ENCODE results near the gene CAPZB. TPM values are rescaled to one million over a fixed set of nuclear protein-coding genes. Genes with fewer than 3 reads are reported as not detected.

CAPZB gene
- polyA plus RNA-seq, 1 donor from 2014 or later = 159 TPM

DNA sequence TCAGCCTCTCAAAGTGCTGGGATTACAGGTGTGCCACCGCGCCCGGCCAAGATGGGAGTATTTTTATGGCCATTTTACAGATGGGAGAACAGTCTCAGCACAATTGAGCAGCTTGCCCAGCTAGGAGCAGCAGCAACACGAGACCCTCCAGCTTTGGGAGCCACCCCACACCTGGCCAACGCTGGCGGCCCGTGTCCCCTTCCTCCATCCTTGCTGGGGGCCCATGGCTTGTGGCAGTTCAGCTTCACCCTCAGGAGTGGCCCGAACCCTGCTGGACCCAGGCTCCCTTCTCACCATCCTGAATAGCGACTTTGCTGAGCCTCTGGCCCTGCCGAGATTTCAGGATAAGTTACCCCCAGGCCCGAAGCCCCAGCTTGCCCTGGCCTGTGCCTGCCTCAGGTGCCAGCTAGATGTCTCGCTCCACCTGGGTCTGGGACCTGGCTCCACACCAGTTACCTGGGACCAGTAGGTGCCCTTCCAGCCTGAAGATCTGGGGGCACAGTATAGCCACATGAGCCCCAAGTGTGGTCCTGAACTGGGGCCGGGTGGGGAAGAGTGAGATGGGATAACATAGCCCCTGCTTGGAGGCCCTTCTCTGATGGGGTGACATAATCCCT, 154.0 kb downstream of the CAPZB start:
- no peaks in the 10 kb centered on the region for H3K79me2 ChIP-seq (replicated peaks; ENCODE audit: insufficient read depth, low read length)
- H3K9me2 ChIP-seq (ENCODE audit: insufficient read depth, low read length) = no peaks in the 10 kb centered on the region
- no peak overlapping the region for H3K27ac ChIP-seq (ENCODE audit: low read length)
- H3K4me2 ChIP-seq (ENCODE audit: low read length) = no peak overlapping the region
- no peaks in the 10 kb centered on the region for H3K36me3 ChIP-seq (ENCODE audit: insufficient read depth, low read length)
- no peaks in the 10 kb centered on the region for H4K20me1 ChIP-seq (ENCODE audit: insufficient read depth)
- H3F3A ChIP-seq (ENCODE audit: insufficient read depth, low read length, poor library complexity, severe bottlenecking) = no peaks in the 10 kb centered on the region
- TF ChIP-seq EZH2 (IDR thresholded peaks at IDR 0.05; ENCODE audit: borderline replicate concordance, insufficient read depth, low read length, poor library complexity, severe bottlenecking) (no peak), POLR2AphosphoS5 (IDR thresholded peaks at IDR 0.05) (no peak), MXI1 (conservative IDR thresholded peaks at IDR 0.05; ENCODE audit: poor library complexity, severe bottlenecking) (no peak)
- TF ChIP-seq, protein P1, sequence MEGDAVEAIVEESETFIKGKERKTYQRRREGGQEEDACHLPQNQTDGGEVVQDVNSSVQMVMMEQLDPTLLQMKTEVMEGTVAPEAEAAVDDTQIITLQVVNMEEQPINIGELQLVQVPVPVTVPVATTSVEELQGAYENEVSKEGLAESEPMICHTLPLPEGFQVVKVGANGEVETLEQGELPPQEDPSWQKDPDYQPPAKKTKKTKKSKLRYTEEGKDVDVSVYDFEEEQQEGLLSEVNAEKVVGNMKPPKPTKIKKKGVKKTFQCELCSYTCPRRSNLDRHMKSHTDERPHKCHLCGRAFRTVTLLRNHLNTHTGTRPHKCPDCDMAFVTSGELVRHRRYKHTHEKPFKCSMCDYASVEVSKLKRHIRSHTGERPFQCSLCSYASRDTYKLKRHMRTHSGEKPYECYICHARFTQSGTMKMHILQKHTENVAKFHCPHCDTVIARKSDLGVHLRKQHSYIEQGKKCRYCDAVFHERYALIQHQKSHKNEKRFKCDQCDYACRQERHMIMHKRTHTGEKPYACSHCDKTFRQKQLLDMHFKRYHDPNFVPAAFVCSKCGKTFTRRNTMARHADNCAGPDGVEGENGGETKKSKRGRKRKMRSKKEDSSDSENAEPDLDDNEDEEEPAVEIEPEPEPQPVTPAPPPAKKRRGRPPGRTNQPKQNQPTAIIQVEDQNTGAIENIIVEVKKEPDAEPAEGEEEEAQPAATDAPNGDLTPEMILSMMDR (IDR thresholded peaks at IDR 0.05; ENCODE audit: poor library complexity, severe bottlenecking) = no peak
- H3K9me3 ChIP-seq (ENCODE audit: low read length) = no peaks in the 10 kb centered on the region
- H2AFZ ChIP-seq (ENCODE audit: low read depth, low read length) = no peak overlapping the region
- H3K4me3 ChIP-seq (ENCODE audit: low read length) = no peak overlapping the region
- no peaks in the 10 kb centered on the region for H3K27me3 ChIP-seq (ENCODE audit: insufficient read depth, low read depth, low read length)
- no peak overlapping the region for H3K9ac ChIP-seq (ENCODE audit: low read length)

DNA sequence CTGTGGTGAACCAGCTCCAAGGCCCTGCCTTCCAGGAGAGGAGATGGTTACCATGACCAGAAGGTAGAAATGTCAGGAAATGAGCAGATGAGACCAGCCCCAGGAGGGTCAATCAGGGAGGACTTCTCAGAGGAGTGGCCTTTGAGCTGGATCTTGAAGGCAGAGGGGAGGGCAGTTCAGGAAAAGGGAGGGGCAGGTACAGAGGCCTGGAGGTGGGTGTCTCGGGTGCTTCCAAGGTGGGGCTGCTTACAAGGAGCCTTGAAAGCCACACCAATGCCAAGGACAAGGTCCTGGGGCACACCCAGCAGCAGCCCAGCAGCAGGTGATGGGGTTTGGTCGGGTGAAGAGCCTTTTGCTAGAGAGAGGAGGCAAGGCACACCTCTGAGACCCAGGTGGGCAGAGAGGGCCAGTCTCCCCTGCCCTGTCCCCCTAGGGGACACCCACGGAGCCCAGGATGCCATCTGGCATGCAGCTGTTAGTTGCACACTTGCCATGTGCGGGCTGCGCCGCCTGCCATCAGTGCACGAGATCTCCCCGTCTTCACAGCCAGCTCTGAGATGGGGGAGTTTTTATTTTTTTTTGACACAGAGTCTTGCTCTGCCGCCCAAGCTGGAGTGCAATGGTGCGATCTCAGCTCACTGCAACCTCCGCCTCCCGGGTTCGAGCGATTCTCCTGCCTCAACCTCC, 154.7 kb downstream of the CAPZB start:
- Histone ChIP-seq H3K9me2 (ENCODE audit: insufficient read depth, low read length) (no peaks in the 10 kb centered on the region), H3K9ac (ENCODE audit: low read length) (no peak overlapping the region)
- TF ChIP-seq, protein P1 (IDR thresholded peaks at IDR 0.05; ENCODE audit: poor library complexity, severe bottlenecking) = no peak
- TF ChIP-seq, protein P2, sequence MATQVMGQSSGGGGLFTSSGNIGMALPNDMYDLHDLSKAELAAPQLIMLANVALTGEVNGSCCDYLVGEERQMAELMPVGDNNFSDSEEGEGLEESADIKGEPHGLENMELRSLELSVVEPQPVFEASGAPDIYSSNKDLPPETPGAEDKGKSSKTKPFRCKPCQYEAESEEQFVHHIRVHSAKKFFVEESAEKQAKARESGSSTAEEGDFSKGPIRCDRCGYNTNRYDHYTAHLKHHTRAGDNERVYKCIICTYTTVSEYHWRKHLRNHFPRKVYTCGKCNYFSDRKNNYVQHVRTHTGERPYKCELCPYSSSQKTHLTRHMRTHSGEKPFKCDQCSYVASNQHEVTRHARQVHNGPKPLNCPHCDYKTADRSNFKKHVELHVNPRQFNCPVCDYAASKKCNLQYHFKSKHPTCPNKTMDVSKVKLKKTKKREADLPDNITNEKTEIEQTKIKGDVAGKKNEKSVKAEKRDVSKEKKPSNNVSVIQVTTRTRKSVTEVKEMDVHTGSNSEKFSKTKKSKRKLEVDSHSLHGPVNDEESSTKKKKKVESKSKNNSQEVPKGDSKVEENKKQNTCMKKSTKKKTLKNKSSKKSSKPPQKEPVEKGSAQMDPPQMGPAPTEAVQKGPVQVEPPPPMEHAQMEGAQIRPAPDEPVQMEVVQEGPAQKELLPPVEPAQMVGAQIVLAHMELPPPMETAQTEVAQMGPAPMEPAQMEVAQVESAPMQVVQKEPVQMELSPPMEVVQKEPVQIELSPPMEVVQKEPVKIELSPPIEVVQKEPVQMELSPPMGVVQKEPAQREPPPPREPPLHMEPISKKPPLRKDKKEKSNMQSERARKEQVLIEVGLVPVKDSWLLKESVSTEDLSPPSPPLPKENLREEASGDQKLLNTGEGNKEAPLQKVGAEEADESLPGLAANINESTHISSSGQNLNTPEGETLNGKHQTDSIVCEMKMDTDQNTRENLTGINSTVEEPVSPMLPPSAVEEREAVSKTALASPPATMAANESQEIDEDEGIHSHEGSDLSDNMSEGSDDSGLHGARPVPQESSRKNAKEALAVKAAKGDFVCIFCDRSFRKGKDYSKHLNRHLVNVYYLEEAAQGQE (IDR thresholded peaks at IDR 0.05; ENCODE audit: borderline replicate concordance) = no peak
- TF ChIP-seq TAF1 (IDR thresholded peaks at IDR 0.05; ENCODE audit: low read depth) (no peak), RAD21 (conservative IDR thresholded peaks at IDR 0.05) (no peak), POLR2AphosphoS5 (IDR thresholded peaks at IDR 0.05) (no peak), EZH2 (IDR thresholded peaks at IDR 0.05; ENCODE audit: borderline replicate concordance, insufficient read depth, low read length, poor library complexity, severe bottlenecking) (no peak), SMC3 (conservative IDR thresholded peaks at IDR 0.05; ENCODE audit: poor library complexity) (no peak), EP300 (conservative IDR thresholded peaks at IDR 0.05; ENCODE audit: poor library complexity, severe bottlenecking) (no peak), MXI1 (conservative IDR thresholded peaks at IDR 0.05; ENCODE audit: poor library complexity, severe bottlenecking) (no peak)

More for the DNA sequence above, 154.7 kb downstream of the CAPZB start:
- Histone ChIP-seq H3K27ac (ENCODE audit: low read length) (no peak overlapping the region), H3K9me3 (ENCODE audit: low read length) (no peaks in the 10 kb centered on the region), H3K27me3 (ENCODE audit: insufficient read depth, low read depth, low read length) (no peaks in the 10 kb centered on the region), H3F3A (ENCODE audit: insufficient read depth, low read length, poor library complexity, severe bottlenecking) (no peaks in the 10 kb centered on the region), H2AFZ (ENCODE audit: low read depth, low read length) (no peak overlapping the region), H3K36me3 (ENCODE audit: insufficient read depth, low read length) (no peaks in the 10 kb centered on the region), H3K79me2 (replicated peaks; ENCODE audit: insufficient read depth, low read length) (no peaks in the 10 kb centered on the region), H3K4me3 (ENCODE audit: low read length) (no peak overlapping the region), H4K20me1 (ENCODE audit: insufficient read depth) (no peaks in the 10 kb centered on the region), H3K4me2 (ENCODE audit: low read length) (no peak overlapping the region)
